ENCODE results near the gene TRIM22. TPM values are rescaled to one million over a fixed set of nuclear protein-coding genes. Genes with fewer than 3 reads are reported as not detected.
"Not testable (repeated sequence)": the region's sequence is repeated elsewhere in the genome, so short reads cannot be mapped to it uniquely, and the experiment has no call there.

Gene TRIM22
- total RNA-seq, 1 donor from 2014 or later, result 16.1 TPM

DNA sequence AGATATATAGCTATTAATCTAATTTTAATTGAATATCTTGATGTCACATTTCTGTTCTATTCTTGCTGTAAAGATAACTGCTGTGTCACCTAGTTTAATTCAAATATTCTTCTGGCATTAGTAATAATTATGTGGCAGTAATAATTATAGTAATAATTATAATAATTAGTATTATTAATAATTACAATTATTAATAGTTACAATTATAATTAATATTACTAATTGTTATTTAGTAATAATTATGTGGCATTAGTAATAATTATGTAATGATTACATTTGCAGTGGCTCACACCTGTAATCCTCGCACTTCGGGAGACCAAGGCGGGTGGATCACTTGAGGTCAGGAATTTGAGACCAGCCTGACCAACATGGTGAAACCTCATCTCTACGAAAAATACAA is 3.2 kb upstream of the TRIM22 start:
- intact Hi-C loops (cut with DNase I), result loop anchor here (10.0 kb wide), 1 partner anchor 62 kb away; the partner anchor contains the start of gene TRIM34
- DNase-seq (ENCODE audit: low spot score), result no peak

DNA sequence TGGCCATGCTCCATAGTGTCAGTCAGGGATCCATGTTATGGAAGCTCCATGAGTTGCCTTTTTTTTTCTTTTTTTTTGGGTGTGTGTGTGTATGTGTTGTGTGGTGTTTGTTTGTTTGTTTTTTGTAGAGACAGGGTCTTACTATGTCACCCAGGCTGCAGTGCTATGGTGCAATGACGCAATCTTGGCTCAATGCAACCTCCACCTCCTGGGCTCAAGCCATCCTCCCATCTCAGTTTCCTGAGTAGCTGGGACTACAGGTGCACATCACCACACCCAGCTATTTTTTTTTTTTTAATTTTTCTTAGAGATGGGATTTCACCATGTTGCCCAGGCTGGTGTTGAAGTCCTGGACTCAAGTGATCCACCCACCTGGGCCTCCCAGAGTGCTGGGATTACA is 1.1 kb upstream of the TRIM22 start:
- intact Hi-C loops (cut with DNase I), result loop anchor here (10.0 kb wide), 1 partner anchor 64 kb away; the partner anchor contains the start of gene TRIM34
- no peak for DNase-seq (ENCODE audit: low spot score)

DNA sequence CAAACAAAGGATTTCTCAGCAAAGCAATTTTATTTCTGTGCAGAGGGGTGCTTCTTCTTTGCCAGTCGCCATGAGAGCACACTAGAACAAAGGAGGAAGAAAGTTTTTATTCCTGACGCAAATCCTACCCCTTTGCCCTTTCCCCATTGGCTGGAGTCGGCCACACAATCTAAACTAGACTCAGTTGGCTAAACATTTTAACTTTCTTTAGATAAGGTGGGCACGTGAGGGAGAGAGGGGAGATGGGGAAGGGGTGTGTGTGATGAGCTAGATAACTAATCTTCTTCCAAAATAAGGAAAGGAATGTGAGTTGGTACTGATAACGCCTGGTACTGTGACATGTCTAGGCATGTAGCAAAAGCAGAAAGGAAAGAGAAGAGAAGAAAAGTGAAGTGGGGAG is 626 bp downstream of the TRIM22 start:
- intact Hi-C loops (cut with DNase I), result no loop called here
- DNase-seq (ENCODE audit: low spot score), result no peak

DNA sequence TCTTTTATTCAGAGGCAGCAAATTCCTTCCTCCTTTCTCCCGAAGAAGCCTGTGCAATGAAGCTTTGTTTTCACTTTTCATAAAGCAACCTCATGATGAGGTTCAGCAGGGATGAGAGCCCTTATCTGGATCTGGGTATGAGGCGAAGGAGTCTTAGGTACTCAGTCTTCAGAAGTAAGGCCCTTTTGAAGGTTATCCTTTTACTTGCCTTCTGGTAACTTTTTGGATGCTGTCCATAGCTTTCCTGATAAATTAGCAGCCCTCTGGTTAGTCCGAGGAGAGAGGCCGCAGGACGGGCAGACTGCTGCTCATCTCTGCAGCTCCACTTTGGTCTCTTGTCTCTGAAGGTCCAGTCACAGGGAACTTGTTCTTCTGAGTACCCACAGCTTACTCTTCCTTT is 1.1 kb downstream of the TRIM22 start:
- no peak for DNase-seq (ENCODE audit: low spot score)
- intact Hi-C loops (cut with DNase I), result no loop called here

DNA sequence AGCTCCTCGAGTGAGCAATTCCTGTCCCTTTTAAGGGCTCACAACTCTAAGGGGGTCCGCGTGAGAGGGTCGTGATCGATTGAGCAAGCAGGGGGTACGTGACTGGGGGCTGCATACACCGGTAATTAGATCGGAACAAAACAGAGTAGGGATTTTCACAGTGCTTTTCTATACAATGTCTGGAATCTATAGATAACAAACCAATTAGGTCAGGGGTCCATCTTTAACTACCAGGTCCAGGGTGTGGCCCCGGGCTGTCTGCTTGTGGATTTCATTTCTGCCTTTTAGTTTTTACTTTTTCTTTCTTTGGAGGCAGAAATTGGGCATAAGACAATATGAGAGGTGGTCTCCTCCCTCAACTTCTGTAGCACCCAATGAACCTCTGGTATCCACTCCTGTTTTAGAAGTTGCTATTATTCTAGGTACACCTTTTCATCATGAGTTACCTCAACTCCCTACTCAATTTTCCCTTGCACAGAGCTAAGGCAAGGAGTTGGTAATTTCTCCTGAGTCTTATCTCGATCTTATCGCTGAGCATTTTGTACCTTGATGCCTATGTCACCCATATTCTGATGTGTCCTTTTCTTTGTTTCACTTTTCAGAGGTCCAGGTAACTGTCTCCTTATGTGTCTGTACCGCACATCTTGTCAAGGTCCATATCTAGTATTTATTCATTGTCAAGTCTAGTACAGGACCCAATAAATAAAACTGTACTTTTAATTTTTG is 1.8 kb downstream of the TRIM22 start:
- intact Hi-C loops (cut with DNase I), result not testable (repeated sequence)

DNA sequence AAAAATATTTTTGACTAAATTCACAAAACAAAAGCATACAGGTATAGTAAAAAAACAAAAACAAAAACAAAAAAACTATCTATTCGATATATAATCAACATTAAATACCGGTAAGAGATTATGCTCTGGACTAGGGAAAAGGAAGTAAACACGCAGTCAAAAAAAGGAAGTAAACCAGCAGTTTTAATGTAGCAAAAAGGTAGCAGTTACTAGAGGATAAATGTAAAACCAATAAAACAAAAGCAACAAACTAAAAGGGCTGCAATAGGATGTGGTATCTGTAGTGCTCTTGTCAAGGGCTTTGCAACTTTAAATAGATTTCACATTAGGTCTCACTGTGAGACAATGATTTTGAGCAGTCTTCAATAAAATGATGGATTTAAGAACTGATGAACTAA is 2.4 kb downstream of the TRIM22 start:
- intact Hi-C loops (cut with DNase I), result no loop called here
- DNase-seq (ENCODE audit: low spot score), result no peak

More for the DNA sequence above, 1.8 kb downstream of the TRIM22 start:
- DNase-seq (ENCODE audit: low spot score), result not testable (repeated sequence)

DNA sequence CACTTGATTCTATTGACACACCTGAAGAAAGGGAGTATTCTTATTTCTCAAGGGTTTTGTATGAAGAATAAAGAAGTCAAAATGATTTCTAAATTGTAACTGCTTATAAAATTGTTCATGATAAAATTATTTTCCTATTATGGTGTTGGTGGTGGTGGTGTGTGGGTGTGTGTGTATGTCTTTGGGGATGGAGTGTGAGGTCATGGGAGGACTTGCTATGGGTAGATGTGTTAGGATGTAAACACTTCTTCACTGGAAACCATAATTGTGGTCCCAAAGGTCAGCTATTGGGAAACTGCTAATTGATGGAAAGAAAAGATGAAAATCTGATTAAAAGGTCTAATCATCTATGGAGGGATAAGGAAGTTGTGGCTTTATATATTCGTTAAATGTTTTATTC is 5.1 kb downstream of the TRIM22 start:
- intact Hi-C loops (cut with DNase I), result no loop called here
- DNase-seq (ENCODE audit: low spot score), result no peak

DNA sequence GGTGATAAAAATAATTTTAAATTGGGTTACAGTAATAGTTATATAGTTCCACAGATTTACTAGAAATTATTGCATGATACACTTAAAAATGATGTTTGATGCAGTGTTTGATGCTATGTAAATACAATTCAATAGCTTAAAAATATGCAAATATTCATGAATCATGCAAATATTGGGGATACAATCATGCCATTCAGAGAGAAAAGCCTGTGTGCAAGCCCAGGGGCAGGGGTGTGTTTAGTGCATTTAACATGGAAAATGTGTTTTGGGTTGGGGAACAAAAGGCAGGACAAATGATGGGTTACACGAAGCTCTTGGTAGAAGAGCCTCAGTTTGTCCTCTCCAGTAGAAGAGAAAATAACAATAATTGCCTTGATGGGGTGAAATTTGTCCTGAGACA is 6.0 kb downstream of the TRIM22 start:
- intact Hi-C loops (cut with DNase I), result no loop called here

DNA sequence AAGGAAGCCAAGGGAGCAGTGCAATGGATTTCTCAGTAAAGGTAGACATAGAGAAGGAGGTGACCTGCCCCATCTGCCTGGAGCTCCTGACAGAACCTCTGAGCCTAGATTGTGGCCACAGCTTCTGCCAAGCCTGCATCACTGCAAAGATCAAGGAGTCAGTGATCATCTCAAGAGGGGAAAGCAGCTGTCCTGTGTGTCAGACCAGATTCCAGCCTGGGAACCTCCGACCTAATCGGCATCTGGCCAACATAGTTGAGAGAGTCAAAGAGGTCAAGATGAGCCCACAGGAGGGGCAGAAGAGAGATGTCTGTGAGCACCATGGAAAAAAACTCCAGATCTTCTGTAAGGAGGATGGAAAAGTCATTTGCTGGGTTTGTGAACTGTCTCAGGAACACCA is 6.6 kb downstream of the TRIM22 start:
- no peak for DNase-seq (ENCODE audit: low spot score)
- intact Hi-C loops (cut with DNase I), result no loop called here

More for the DNA sequence above, 6.0 kb downstream of the TRIM22 start:
- DNase-seq (ENCODE audit: low spot score), result no peak

DNA sequence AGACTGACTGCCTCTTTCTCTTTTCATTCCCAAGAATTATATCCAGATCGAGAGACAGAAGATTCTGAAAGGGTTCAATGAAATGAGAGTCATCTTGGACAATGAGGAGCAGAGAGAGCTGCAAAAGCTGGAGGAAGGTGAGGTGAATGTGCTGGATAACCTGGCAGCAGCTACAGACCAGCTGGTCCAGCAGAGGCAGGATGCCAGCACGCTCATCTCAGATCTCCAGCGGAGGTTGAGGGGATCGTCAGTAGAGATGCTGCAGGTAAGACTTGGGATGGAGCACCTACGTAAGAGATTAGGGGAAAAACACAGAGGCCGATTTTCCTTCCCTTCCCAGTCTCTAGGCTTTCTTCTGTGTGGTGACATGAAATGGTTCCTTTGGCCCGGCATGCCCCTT is 8.7 kb downstream of the TRIM22 start:
- DNase-seq (ENCODE audit: low spot score), result no peak
- intact Hi-C loops (cut with DNase I), result no loop called here

DNA sequence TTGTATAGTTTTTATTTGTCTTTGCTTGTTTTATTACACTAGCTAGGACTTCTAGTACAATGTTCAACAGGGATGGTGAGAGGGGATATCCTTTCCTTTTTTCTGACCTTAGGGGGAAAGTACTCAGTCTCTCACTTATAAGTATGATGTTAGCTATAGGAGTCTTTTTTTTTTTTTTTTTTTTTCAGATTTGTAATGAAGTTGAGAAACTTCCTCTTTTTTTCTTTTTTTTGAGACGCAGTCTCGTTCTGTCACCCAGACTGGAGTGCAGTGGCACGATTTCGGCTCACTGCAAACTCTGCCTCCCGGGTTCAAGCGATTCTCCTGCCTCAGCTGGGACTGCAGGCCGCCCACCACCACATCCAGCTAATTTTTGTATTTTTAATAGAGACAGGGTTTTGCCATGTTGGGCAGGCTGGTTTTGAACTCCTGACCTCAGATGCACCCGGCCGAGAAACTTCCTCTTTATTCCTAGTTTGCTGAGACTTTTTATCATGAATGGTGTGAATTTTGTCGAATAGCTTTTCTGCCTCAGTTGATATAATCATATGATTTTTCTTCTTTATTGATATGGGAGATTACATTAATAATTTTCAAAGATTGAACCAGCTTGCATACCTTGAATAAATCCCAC is 10.9 kb downstream of the TRIM22 start:
- intact Hi-C loops (cut with DNase I), result no loop called here
- DNase-seq (ENCODE audit: low spot score), result no peak

DNA sequence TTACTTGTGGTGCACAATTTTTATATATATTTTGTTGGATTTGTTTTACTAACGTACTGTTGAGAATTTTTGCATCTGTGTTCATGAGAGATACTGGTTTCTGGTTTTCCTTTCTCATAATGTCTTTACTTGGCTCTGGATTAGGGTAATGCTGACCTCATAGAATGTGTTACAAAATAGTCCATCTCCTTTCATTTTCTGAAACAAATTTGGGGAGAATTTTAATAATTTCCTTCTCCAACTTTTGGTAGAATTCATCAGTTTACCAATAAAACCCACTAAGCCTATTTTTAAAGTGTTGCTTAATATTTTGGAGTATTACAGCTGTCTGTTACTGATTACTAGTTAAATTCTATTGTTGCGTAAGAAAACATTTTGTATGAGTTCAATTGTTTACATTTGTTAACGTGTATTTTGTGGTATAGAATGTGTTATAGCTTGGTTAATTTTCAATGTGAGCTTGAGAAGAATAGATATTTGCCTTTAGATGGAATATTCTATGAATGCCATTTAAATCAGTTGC is 11.5 kb downstream of the TRIM22 start:
- no peak for DNase-seq (ENCODE audit: low spot score)
- intact Hi-C loops (cut with DNase I), result no loop called here

DNA sequence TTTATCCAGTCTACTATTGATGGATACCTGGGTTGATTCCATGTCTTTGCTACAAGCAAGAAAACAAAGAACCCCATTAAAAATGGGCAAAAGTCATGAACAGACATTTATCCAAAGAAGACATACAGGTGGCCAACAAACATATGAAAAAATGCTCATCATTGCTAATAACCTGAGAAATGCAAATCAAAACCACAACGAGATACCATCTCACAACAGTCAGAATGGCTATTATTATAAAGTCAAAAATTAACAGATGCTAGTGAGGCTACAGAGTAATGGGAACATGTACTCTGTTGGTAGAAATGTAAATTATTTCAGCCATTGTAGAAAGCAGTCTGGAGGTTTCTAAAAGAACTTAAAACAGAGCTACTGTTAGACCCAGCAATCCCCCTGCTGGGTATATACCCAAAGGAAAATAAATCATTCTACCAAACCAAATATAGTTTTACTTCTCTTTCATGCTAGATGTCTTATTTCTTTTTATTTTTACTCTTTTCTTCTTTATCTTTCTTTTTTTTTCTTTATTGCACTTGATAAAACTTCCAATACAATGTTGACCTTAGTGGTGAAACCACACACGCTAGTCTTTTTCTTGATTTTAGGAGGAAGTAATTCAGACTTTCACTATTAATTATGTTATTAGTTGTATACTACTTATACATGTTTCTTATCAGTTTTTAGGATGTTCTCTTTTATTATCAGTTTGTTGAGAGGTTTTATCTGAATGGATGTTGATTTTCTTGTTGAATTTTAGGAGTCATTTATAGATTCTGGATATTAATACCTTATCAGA is 14.3 kb downstream of the TRIM22 start:
- intact Hi-C loops (cut with DNase I), result no loop called here

DNA sequence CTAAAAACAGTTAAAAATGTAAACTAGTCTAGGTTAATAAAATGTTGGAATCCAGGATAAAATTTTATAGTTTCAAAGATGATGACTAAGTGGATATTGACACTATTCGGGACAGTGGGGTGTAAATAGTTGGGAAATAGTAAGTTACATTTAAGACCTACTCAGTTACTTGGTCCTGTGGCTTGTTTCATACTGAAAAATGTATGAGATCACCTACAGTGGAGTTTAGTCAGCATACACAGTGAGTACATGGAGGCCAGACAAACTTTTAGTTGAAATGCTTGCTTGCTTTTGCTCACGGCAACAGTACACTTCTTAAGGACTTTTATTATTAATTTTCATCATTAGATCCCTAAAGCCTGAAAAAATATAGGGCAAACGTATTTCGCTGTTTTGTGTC is 16.1 kb downstream of the TRIM22 start:
- intact Hi-C loops (cut with DNase I), result no loop called here
- DNase-seq (ENCODE audit: low spot score), result no peak

More for the DNA sequence above, 14.3 kb downstream of the TRIM22 start:
- DNase-seq (ENCODE audit: low spot score), result no peak

DNA sequence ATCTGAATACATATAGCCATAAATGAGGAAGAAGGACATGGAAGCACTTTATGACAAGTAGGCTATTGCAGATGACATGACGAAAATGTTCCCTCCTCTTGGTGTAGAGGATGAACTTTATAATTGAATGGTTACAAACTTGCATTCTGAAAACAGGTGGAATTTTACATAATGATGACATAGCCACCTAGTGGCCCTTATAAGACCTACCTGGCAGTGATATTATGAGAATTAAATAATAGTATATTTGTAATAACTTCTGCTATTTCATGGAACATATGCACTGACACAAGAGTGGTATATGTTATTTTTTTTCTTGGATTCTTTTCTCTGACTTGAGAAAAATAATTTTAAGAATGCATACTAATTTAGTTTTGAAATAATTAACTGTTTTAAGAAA is 22.9 kb downstream of the TRIM22 start:
- DNase-seq (ENCODE audit: low spot score), result no peak
- intact Hi-C loops (cut with DNase I), result no loop called here

DNA sequence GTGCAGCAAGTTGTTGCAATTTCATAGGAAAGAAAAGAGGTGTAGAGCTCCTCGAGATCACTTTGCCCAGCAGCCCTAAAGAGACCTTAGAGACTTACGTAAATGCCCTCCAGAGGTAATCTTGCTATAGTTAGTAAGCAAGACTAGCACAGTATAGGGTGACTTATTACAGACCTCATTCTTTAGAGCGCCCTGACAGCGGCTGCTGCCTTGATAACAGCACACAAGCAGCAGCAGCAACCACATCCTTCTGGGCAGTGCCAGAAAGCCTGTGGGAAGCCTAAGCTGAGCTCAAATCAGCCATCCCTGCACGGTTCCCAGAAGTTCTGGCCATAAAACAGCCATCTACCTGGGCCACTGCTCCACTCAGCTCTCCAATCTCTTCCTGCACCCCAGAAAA is 24.1 kb downstream of the TRIM22 start:
- DNase-seq (ENCODE audit: low spot score), result no peak

DNA sequence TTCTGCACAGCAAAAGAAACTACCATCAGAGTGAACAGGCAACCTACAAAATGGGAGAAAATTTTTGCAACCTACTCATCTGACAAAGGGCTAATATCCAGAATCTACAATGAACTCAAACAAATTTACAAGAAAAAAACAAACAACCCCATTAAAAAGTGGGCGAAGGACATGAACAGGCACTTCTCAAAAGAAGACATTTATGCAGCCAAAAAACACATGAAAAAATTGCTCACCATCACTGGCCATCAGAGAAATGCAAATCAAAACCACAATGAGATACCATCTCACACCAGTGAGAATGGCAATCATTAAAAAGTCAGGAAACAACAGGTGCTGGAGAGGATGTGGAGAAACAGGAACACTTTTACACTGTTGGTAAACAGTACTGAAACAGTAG is 26.9 kb downstream of the TRIM22 start:
- DNase-seq (ENCODE audit: low spot score); intact Hi-C loops (cut with DNase I): not testable (repeated sequence)

More for the DNA sequence above, 24.1 kb downstream of the TRIM22 start:
- intact Hi-C loops (cut with DNase I), result no loop called here

DNA sequence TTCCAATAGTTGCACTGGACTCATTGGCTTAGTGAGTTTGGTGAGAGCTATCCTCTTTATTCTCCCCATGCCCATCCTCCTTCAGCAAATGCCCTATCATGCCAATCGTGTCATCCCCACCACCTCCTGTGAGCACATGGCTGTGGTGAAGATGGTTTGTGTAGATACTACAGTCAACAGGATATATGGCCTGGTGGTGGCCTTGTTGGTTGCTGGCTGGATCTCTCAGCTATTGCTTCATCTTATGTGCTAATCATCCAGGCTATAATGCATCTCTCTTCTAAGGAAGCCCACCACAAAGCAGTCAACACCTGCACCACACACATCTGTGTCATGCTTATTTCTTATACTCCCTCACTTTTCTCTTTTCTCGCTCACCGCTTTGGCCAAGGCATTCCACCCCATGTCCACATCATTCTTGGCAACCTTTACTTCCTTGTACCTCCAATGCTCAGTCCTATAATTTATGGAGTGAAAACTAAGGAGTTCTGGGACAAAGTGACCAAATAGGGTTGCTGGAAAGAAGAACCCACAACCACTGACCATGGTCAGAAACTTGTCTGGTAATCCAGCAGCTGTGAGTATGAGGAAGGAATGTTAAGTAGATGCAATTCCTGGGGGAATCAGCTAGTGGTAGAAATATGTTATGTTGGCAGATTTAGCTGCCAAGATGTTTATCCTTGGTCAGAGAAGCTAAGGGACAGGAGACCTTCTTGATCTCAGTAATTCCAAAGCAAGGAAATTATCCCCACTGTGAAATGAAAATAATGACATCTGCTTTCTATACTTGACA is 30.3 kb downstream of the TRIM22 start:
- no peak for DNase-seq (ENCODE audit: low spot score)
- intact Hi-C loops (cut with DNase I), result no loop called here

DNA sequence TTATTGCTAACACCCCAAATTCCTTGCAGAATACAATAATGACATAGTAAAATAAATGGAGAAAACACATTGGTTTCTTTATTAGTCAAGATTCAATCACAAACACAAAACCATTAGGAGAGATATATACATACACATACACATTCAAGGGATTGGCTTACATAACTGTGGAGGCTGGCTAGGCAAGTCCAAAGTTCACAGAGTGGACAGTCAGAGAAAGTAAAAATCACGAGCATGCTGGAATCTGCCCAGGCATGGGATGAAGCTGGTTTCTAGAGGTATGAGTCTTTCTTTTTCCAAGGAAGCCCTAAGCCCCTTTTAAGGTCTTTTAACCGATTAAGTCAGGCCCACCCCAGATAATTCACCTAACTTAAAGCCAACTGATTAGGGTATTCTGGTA is 33.0 kb downstream of the TRIM22 start:
- DNase-seq (ENCODE audit: low spot score), result no peak
- intact Hi-C loops (cut with DNase I), result no loop called here

Measured in cardiac septum (tissue), 1 donor.